HG02642 (cell line): ENCODE results near the gene AFAP1L1.
"Not testable (repeated sequence)": the region's sequence is repeated elsewhere in the genome, so short reads cannot be mapped to it uniquely, and the experiment has no call there.

Experiments
- ATAC-seq: cut with Tn5 transposase; IDR thresholded peaks from one replicate; pipeline ENCODE4 v1.9.1; 2021; ENCODE audit warnings: mild to moderate bottlenecking; ENCODE audit not compliant: unreplicated experiment, poor library complexity

Gene AFAP1L1

GRCh38 chr5:149382517-149383220 is 111.0 kb downstream of the AFAP1L1 start:
- no peak for ATAC-seq

GRCh38 chr5:149383399-149383798 is 111.7 kb downstream of the AFAP1L1 start:
- ATAC-seq: no peak

- no peak for ATAC-seq
These were observed 114.5 kb downstream of the AFAP1L1 start for GRCh38 chr5:149386166-149386565.

DNA sequence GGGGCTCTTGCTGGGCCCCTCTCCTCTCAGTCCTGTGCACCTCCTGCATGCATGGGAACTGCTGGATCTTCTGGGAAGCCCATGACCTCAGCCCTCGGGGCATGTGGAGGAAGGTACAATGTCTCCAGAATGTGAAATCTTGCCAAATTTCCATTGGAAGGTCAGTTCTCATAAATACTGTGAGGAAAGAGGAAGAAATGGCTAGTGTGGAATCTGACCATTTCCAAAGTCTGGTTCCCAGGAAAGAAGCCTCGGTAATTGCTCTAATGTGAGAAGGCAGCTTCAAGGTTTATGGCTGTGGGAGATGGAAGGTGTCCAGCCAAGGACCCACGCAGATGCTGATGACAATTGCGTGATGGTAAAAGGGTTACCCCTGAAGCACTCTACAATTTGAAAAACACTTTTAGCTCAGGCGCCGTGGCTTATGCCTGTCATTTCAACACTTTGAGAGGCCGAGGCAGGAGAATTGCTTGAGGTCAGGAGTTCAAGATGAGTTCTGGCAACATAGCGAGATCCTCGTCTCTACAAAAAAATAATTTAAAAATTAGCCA is 115.5 kb downstream of the AFAP1L1 start:
- ATAC-seq: no peak

GRCh38 chr5:149387982-149388381 is 116.3 kb downstream of the AFAP1L1 start:
- ATAC-seq: no peak

DNA sequence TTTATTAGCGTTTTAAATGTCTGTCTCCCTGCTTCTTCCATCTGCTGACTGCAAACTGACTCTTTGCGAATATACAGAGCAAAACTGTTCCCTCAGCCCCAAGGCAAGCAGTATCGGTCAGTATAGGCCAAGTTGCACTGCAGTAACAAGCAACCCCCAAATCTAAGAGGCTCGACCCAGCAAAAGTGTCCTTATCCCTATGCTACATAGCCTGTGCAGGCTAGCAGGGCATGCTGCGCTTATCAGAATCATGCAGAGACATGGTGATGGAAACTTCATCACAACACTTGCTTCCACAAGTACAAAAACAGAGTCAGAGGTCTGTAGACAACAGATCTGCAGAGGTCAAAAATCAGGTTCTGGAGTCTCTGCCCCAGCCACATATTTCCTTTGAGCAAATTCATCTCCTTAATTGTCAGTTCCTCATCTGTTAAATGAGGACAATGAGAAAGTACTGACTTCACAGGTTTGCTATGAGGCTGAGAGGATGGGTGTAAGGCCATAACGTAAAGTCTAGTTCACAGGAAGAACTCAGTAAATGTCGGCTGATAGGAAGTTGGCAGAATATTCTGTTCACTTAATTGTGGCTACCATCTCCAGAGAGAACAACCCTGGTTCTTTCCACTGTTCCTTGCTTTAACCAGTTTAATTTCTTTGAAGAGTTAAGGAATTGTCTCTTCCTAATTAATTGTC is 117.0 kb downstream of the AFAP1L1 start:
- ATAC-seq: no peak

DNA sequence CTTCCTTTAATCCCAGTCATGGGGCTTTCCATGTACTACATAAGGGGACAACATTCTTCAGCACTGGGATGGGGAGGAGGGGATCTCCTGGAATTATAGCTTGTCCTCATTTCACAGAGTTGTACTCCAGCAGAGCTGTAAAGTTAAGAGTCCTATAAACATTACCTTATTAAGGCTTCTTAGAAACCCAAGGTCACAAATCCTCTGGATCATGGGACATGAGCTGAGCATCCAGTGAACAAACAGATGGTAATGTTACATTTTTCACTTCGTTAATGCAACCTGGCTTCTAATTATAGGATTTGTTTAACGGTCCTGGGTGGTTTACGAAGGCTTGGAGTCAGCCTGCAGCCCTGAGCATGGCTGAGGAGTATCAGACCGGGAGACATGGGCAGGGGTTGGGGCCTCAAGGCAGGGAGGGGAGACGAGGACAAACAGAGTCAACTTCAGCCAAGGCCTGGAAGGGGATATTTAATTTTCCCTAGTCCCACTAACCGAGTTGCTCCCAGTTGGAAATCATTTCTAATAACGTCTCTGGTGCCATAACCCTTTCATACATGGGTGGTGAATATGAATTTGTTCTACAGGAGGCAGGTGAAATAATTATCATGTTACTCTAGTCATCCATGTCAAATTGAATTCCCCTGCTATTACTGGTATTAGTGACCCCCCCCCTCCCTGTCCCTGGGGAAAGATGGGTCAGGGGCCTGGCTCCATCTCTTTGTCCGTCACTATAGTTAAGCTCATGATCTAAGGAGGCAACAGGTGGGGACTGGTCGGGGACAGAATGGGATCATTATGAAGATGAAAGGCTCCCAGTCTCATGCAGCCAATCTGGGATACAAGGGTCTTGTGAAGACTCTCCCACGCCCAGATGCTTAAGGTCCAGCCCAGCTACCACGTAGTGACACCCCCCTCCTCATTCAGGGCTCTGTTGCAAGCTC is 118.2 kb downstream of the AFAP1L1 start:
- ATAC-seq: no peak

- ATAC-seq: not testable (repeated sequence)
These were observed 119.4 kb downstream of the AFAP1L1 start for GRCh38 chr5:149391076-149391475.
